HUES48 (cell line): ENCODE data around the gene ARRDC2.

Experiments used
- H3K27ac ChIP-seq: one replicate; pipeline ENCODE4 v1.7.0; 2013; ENCODE audit warnings: low read depth, low read length, inconsistent platforms
- H3K27me3 ChIP-seq: 2 replicates; pipeline ENCODE4 v1.6.1; 2013; ENCODE audit warnings: mild to moderate bottlenecking, low read length; ENCODE audit not compliant: control insufficient read depth, insufficient read depth
- H3K36me3 ChIP-seq: 2 replicates; pipeline ENCODE4 v1.6.1; 2013; ENCODE audit warnings: low read length; ENCODE audit not compliant: control insufficient read depth, insufficient read depth
- H3K4me1 ChIP-seq: 2 replicates; pipeline ENCODE4 v1.6.1; 2013; ENCODE audit warnings: mild to moderate bottlenecking, low read length; ENCODE audit not compliant: control insufficient read depth, insufficient read depth
- H3K4me3 ChIP-seq: 2 replicates; pipeline ENCODE4 v1.5.1; 2013; ENCODE audit warnings: mild to moderate bottlenecking, low read depth, low read length
- H3K9ac ChIP-seq: 2 replicates; pipeline ENCODE4 v1.6.1; 2013; ENCODE audit warnings: mild to moderate bottlenecking, low read depth, low read length, moderate library complexity
- H3K9me3 ChIP-seq: 2 replicates; pipeline ENCODE4 v1.6.1; 2013; ENCODE audit warnings: low read length; ENCODE audit not compliant: control insufficient read depth, insufficient read depth

The ARRDC2 gene

GRCh38 chr19:18045307-18046050, 37.5 kb downstream of the ARRDC2 start:
- H3K9ac ChIP-seq, result no peak overlapping the region
- no peak overlapping the region for H3K4me3 ChIP-seq
- no peaks in the 10 kb centered on the region for H3K9me3 ChIP-seq
- H3K27me3 ChIP-seq, result no peaks in the 10 kb centered on the region
- H3K4me1 ChIP-seq, result peaks cover 7% of the 10 kb centered on the region; the same call in 1 of the 2 replicates
- no peaks in the 10 kb centered on the region for H3K36me3 ChIP-seq
- no peak overlapping the region for H3K27ac ChIP-seq

GRCh38 chr19:18046059-18046718, 38.2 kb downstream of the ARRDC2 start:
- Histone ChIP-seq H3K9me3 (no peaks in the 10 kb centered on the region), H3K4me1 (peaks cover 7% of the 10 kb centered on the region; the same call in 1 of the 2 replicates), H3K27ac (no peak overlapping the region), H3K36me3 (no peaks in the 10 kb centered on the region), H3K27me3 (no peaks in the 10 kb centered on the region), H3K9ac (no peak overlapping the region), H3K4me3 (no peak overlapping the region)

- no peaks in the 10 kb centered on the region for H3K27me3 ChIP-seq
- no peak overlapping the region for H3K9ac ChIP-seq
- no peak overlapping the region for H3K27ac ChIP-seq
- H3K36me3 ChIP-seq, result no peaks in the 10 kb centered on the region
- peaks cover 7% of the 10 kb centered on the region; the same call in 1 of the 2 replicates for H3K4me1 ChIP-seq
- no peak overlapping the region for H3K4me3 ChIP-seq
- no peaks in the 10 kb centered on the region for H3K9me3 ChIP-seq
These were observed 41.4 kb downstream of the ARRDC2 start for GRCh38 chr19:18049385-18049784.

GRCh38 chr19:18051887-18052286, 43.9 kb downstream of the ARRDC2 start:
- Histone ChIP-seq H3K27me3 (no peaks in the 10 kb centered on the region), H3K4me3 (no peak overlapping the region), H3K9ac (no peak overlapping the region), H3K4me1 (no peaks in the 10 kb centered on the region), H3K27ac (no peak overlapping the region), H3K36me3 (no peaks in the 10 kb centered on the region), H3K9me3 (no peaks in the 10 kb centered on the region)

GRCh38 chr19:18053576-18054219, 45.7 kb downstream of the ARRDC2 start:
- Histone ChIP-seq H3K4me1 (no peaks in the 10 kb centered on the region), H3K9me3 (no peaks in the 10 kb centered on the region)

GRCh38 chr19:18055967-18056366, 48.0 kb downstream of the ARRDC2 start:
- Histone ChIP-seq H3K4me1 (no peaks in the 10 kb centered on the region), H3K4me3 (no peak overlapping the region), H3K9me3 (no peaks in the 10 kb centered on the region)

More at GRCh38 chr19:18053576-18054219, 45.7 kb downstream of the ARRDC2 start:
- Histone ChIP-seq H3K36me3 (no peaks in the 10 kb centered on the region), H3K4me3 (no peak overlapping the region), H3K27ac (no peak overlapping the region), H3K27me3 (no peaks in the 10 kb centered on the region), H3K9ac (no peak overlapping the region)

GRCh38 chr19:18057557-18057956, 49.6 kb downstream of the ARRDC2 start:
- no peak overlapping the region for H3K4me3 ChIP-seq
- no peak overlapping the region for H3K27ac ChIP-seq
- H3K36me3 ChIP-seq, result no peaks in the 10 kb centered on the region
- H3K4me1 ChIP-seq, result no peaks in the 10 kb centered on the region
- no peak overlapping the region for H3K9ac ChIP-seq
- H3K27me3 ChIP-seq, result no peaks in the 10 kb centered on the region
- H3K9me3 ChIP-seq, result no peaks in the 10 kb centered on the region

More at GRCh38 chr19:18055967-18056366, 48.0 kb downstream of the ARRDC2 start:
- no peak overlapping the region for H3K9ac ChIP-seq
- H3K27me3 ChIP-seq, result no peaks in the 10 kb centered on the region
- no peaks in the 10 kb centered on the region for H3K36me3 ChIP-seq
- H3K27ac ChIP-seq, result no peak overlapping the region

- Histone ChIP-seq H3K27me3 (no peaks in the 10 kb centered on the region), H3K4me3 (peak overlapping the region; percentile 56), H3K9ac (no peak overlapping the region), H3K9me3 (no peaks in the 10 kb centered on the region), H3K36me3 (no peaks in the 10 kb centered on the region), H3K4me1 (no peaks in the 10 kb centered on the region), H3K27ac (peak overlapping the region; percentile 47)
These were observed 50.4 kb downstream of the ARRDC2 start for GRCh38 chr19:18058208-18059009.

GRCh38 chr19:18059297-18059696, 51.3 kb downstream of the ARRDC2 start:
- H3K27ac ChIP-seq, result no peak overlapping the region
- H3K9me3 ChIP-seq, result no peaks in the 10 kb centered on the region
- H3K4me1 ChIP-seq, result no peaks in the 10 kb centered on the region
- H3K4me3 ChIP-seq, result no peak overlapping the region
- H3K36me3 ChIP-seq, result no peaks in the 10 kb centered on the region
- H3K27me3 ChIP-seq, result no peaks in the 10 kb centered on the region
- H3K9ac ChIP-seq, result no peak overlapping the region

- Histone ChIP-seq H3K4me1 (no peaks in the 10 kb centered on the region), H3K27me3 (no peaks in the 10 kb centered on the region), H3K4me3 (no peak overlapping the region), H3K36me3 (no peaks in the 10 kb centered on the region), H3K9ac (no peak overlapping the region), H3K9me3 (no peaks in the 10 kb centered on the region), H3K27ac (no peak overlapping the region)
These were observed 51.9 kb downstream of the ARRDC2 start for GRCh38 chr19:18059902-18060301.
